H1 (cell line): ENCODE data around the gene TSGA10IP. TPM values are rescaled to one million over a fixed set of nuclear protein-coding genes. Genes with fewer than 3 reads are reported as not detected.

ENCODE experiments used
- CTCF ChIA-PET: fragments of 300-600 bp; sonication (Branson Sonifier 250); formaldehyde crosslinking; loops from one replicate; lab custom pipeline; 2021; ENCODE audit not compliant: partially characterized antibody; lab: Charles Lee
- POLR2A ChIA-PET: fragments of 300-600 bp; sonication (Branson Sonifier 250); formaldehyde crosslinking; loops from one replicate; lab custom pipeline; 2021; ENCODE audit warnings: inconsistent platforms; ENCODE audit not compliant: partially characterized antibody; lab: Charles Lee
- DNase-seq, 2 experiments: peaks; one replicate each; pipeline versions ENCODE4 v3.0.0 to v3.0.0-alpha.2; 2010 to 2022; ENCODE audit warnings: low spot score in 2 of 2, low read depth in 1 of 2, mixed read lengths in 1 of 2
- FAIRE-seq: peaks from 2 replicates; lab custom pipeline; 2011; peaks lifted over from hg19 to GRCh38; lab: Jason Lieb, UNC
- H2AFZ ChIP-seq: 2 replicates; pipeline ENCODE4 v1.8.1; 2012; ENCODE audit warnings: low read length, inconsistent platforms
- H2AK5ac ChIP-seq: 2 replicates; pipeline ENCODE4 v1.6.1; 2013; ENCODE audit warnings: low read depth, low read length
- H2BK120ac ChIP-seq: replicated peaks from 2 replicates; pipeline ENCODE3; 2013; ENCODE audit warnings: low read depth, low read length, inconsistent platforms
- H2BK12ac ChIP-seq: 2 replicates; pipeline ENCODE4 v1.6.1; 2013; ENCODE audit warnings: low read depth, low read length
- H2BK15ac ChIP-seq: 2 replicates; pipeline ENCODE4 v1.6.1; 2013; ENCODE audit warnings: low read length
- H2BK20ac ChIP-seq: 2 replicates; pipeline ENCODE4 v1.6.1; 2013; ENCODE audit warnings: low read length
- H2BK5ac ChIP-seq: 2 replicates; pipeline ENCODE4 v1.6.1; 2013; ENCODE audit warnings: low read depth, low read length
- H3K14ac ChIP-seq: 2 replicates; pipeline ENCODE4 v1.6.1; 2013; ENCODE audit warnings: inconsistent platforms; ENCODE audit not compliant: insufficient read length
- H3K18ac ChIP-seq: 2 replicates; pipeline ENCODE4 v1.6.1; 2013; ENCODE audit warnings: low read length; ENCODE audit errors: extremely low read depth
- H3K23ac ChIP-seq: 2 replicates; pipeline ENCODE4 v1.6.1; 2013; ENCODE audit warnings: inconsistent platforms; ENCODE audit not compliant: insufficient read length
- H3K23me2 ChIP-seq: 2 replicates; pipeline ENCODE4 v1.6.1; 2013; ENCODE audit warnings: low read depth, low read length
- H3K27ac ChIP-seq: 2 replicates; pipeline ENCODE4 v1.6.1; 2011; ENCODE audit warnings: low read depth, low read length, inconsistent platforms
- H3K27me3 ChIP-seq, 4 experiments: replicated peaks in 1 of 4; 1 replicate in 1 of 4; 2 replicates in 3 of 4; pipeline versions ENCODE4 v1.6.1 to v1.8.1; 2011 to 2013; ENCODE audit warnings: low read length in 3 of 4, mild to moderate bottlenecking in 3 of 4, inconsistent platforms in 2 of 4, mixed read lengths in 2 of 4, moderate library complexity in 1 of 4; ENCODE audit not compliant: control insufficient read depth in 3 of 4, insufficient read depth in 3 of 4; ENCODE audit errors: extremely low read depth in 1 of 4
- H3K36me3 ChIP-seq, 4 experiments: 2 replicates each; pipeline versions ENCODE4 v1.6.1 to v1.8.1; 2011 to 2013; ENCODE audit warnings: mild to moderate bottlenecking in 4 of 4, low read length in 3 of 4, moderate library complexity in 2 of 4, control low read depth in 1 of 4, inconsistent platforms in 1 of 4; ENCODE audit not compliant: insufficient read depth in 4 of 4, control insufficient read depth in 2 of 4
- H3K4ac ChIP-seq: replicated peaks from 2 replicates; pipeline ENCODE3; 2013; ENCODE audit warnings: low read length, low read depth, mixed read lengths, inconsistent platforms; ENCODE audit not compliant: insufficient read length
- H3K4me1 ChIP-seq, 4 experiments: replicated peaks in 1 of 4; 1 replicate in 1 of 4; 2 replicates in 3 of 4; pipeline versions ENCODE4 v1.6.1 to v1.8.1; 2011 to 2013; ENCODE audit warnings: low read length in 3 of 4, inconsistent platforms in 2 of 4, mixed read lengths in 1 of 4; ENCODE audit not compliant: insufficient read depth in 4 of 4, control insufficient read depth in 3 of 4
- H3K4me2 ChIP-seq, 2 experiments: 2 replicates each; pipeline versions ENCODE4 v1.6.1 to v1.8.1; 2011 to 2013; ENCODE audit warnings: low read depth in 2 of 2, low read length in 2 of 2, control low read depth in 1 of 2, inconsistent platforms in 1 of 2, mild to moderate bottlenecking in 1 of 2; ENCODE audit not compliant: insufficient read depth in 1 of 2
- H3K4me3 ChIP-seq, 4 experiments: fragments of 200-600, 300-600 bp in 1 of 4; sonication (generic), shearing (Covaris generic), sonication (Bioruptor Twin) in 1 of 4; 2 replicates each; pipeline versions ENCODE4 v1.5.1 to v1.8.1; 2011 to 2016; ENCODE audit warnings: low read length in 4 of 4, low read depth in 3 of 4, control low read depth in 2 of 4, inconsistent platforms in 2 of 4, mild to moderate bottlenecking in 2 of 4, mixed read lengths in 1 of 4, moderate library complexity in 1 of 4; ENCODE audit not compliant: insufficient read depth in 2 of 4; ENCODE audit errors: extremely low read depth in 1 of 4
- H3K56ac ChIP-seq: replicated peaks from 2 replicates; pipeline ENCODE3; 2013; ENCODE audit warnings: low read depth, mild to moderate bottlenecking, mixed read lengths, low read length, inconsistent platforms; ENCODE audit not compliant: insufficient read length
- H3K79me1 ChIP-seq: 2 replicates; pipeline ENCODE4 v1.6.1; 2013; ENCODE audit warnings: low read depth, low read length, control low read depth
- H3K79me2 ChIP-seq, 2 experiments: 2 replicates each; pipeline versions ENCODE4 v1.6.1 to v1.8.1; 2012 to 2013; ENCODE audit warnings: low read length in 2 of 2, mild to moderate bottlenecking in 2 of 2, inconsistent platforms in 1 of 2; ENCODE audit not compliant: insufficient read depth in 2 of 2, control insufficient read depth in 1 of 2
- H3K9ac ChIP-seq, 4 experiments: replicated peaks in 1 of 4; 1 replicate in 1 of 4; 2 replicates in 3 of 4; pipeline versions ENCODE4 v1.6.1 to v1.8.1; 2011 to 2013; ENCODE audit warnings: low read depth in 3 of 4, low read length in 3 of 4, control low read depth in 2 of 4, mild to moderate bottlenecking in 2 of 4, moderate library complexity in 2 of 4, inconsistent platforms in 1 of 4; ENCODE audit errors: extremely low read depth in 1 of 4
- H3K9me3 ChIP-seq, 2 experiments: 2 replicates each; pipeline versions ENCODE4 v1.6.1 to v1.8.1; 2012 to 2013; ENCODE audit warnings: mild to moderate bottlenecking in 2 of 2, moderate library complexity in 2 of 2, control low read depth in 1 of 2, inconsistent platforms in 1 of 2, low read depth in 1 of 2, low read length in 1 of 2, mixed read lengths in 1 of 2; ENCODE audit not compliant: insufficient read depth in 2 of 2
- H4K20me1 ChIP-seq, 2 experiments: replicated peaks in 1 of 2; 2 replicates each; pipeline versions ENCODE3 to v1.8.1; 2011 to 2013; ENCODE audit warnings: inconsistent platforms in 2 of 2, low read length in 2 of 2, mild to moderate bottlenecking in 1 of 2; ENCODE audit not compliant: insufficient read depth in 2 of 2, control insufficient read depth in 1 of 2
- H4K5ac ChIP-seq: 2 replicates; pipeline ENCODE4 v1.6.1; 2013; ENCODE audit warnings: low read length, low read depth, mixed read lengths, inconsistent platforms; ENCODE audit not compliant: insufficient read length
- H4K8ac ChIP-seq: 2 replicates; pipeline ENCODE4 v1.8.0; 2013; ENCODE audit warnings: mild to moderate bottlenecking, moderate library complexity, low read length, inconsistent platforms; ENCODE audit not compliant: insufficient read depth; ENCODE audit errors: extremely low read depth
- H4K91ac ChIP-seq: replicated peaks from 2 replicates; pipeline ENCODE3; 2013; ENCODE audit warnings: low read length, mixed read lengths, inconsistent platforms; ENCODE audit not compliant: insufficient read length
- CBX8 ChIP-seq: fragments of 300-800, 300-1000 bp; sonication (generic); IDR thresholded peaks from 2 replicates; pipeline ENCODE4 v1.7.1; 2016; ENCODE audit warnings: low read depth, low read length, borderline replicate concordance
- CEBPB ChIP-seq: IDR thresholded peaks from 2 replicates; pipeline ENCODE4 v1.6.1; 2012; ENCODE audit warnings: low read depth, low read length
- GTF2F1 ChIP-seq: IDR thresholded peaks from 2 replicates; pipeline ENCODE4 v1.6.1; 2012; ENCODE audit warnings: low read depth, low read length, improper control_type of control experiment, borderline replicate concordance
- JUND ChIP-seq: IDR thresholded peaks from 2 replicates; pipeline ENCODE4 v1.6.1; 2011; ENCODE audit warnings: mild to moderate bottlenecking, improper control_type of control experiment, low read length
- MAFK ChIP-seq: IDR thresholded peaks from 2 replicates; pipeline ENCODE4 v1.6.1; 2012; ENCODE audit warnings: low read depth, mild to moderate bottlenecking, improper control_type of control experiment, low read length
- POU5F1 ChIP-seq: IDR thresholded peaks from 2 replicates; pipeline ENCODE4 v1.6.1; 2011; ENCODE audit warnings: low read depth, mild to moderate bottlenecking, low read length, moderate library complexity
- RFX5 ChIP-seq: IDR thresholded peaks from 2 replicates; pipeline ENCODE4 v1.6.1; 2011; ENCODE audit warnings: low read depth, low read length, improper control_type of control experiment, borderline replicate concordance
- SIN3A ChIP-seq, 2 experiments: IDR thresholded peaks in 1 of 2; conservative IDR thresholded peaks in 1 of 2; 2 replicates each; pipeline ENCODE4 v1.6.1; 2011 to 2012; ENCODE audit warnings: low read length in 2 of 2, improper control_type of control experiment in 1 of 2, low read depth in 1 of 2, mild to moderate bottlenecking in 1 of 2
- TEAD4 ChIP-seq: IDR thresholded peaks from 2 replicates; pipeline ENCODE4 v1.6.1; 2012; ENCODE audit warnings: low read depth, low read length, inconsistent platforms, mixed read lengths
- ZNF274 ChIP-seq: IDR thresholded peaks from 2 replicates; pipeline ENCODE4 v1.7.0; 2012; ENCODE audit warnings: low read length, borderline replicate concordance; ENCODE audit errors: extremely low read depth
- WGBS, 2 experiments: shearing (Covaris generic) in 1 of 2; methylation state at CpG; one replicate each; pipeline versions ENCODE4 v1.1.6 to v1.1.7; 2013 to 2015; ENCODE audit warnings: low lambda C conversion rate in 2 of 2, mixed read lengths in 2 of 2, inconsistent platforms in 1 of 2, low coverage in 1 of 2, missing lambda C conversion rate in 1 of 2; ENCODE audit not compliant: insufficient replicate concordance in 2 of 2, insufficient coverage in 1 of 2, insufficient read length in 1 of 2; ENCODE audit errors: extremely low coverage in 1 of 2, missing lambda C conversion rate in 1 of 2; 5-methylcytosine and 5-hydroxymethylcytosine counted together
- polyA plus RNA-seq, 7 experiments: library from polyadenylated mRNA; depleted of rRNA in 3 of 7; stranded (reverse) in 5 of 7; unstranded in 2 of 7; fragments of >200 nt in 5 of 7; fragments of 200-250 nt in 2 of 7; gene quantifications; 1 replicate in 5 of 7; 2 replicates in 1 of 7; 4 replicates in 1 of 7; pipeline versions ENCODE4 v1.2.1 to v1.2.3, GENCODE V29; 2011 to 2013; ENCODE audit warnings: missing spikeins in 2 of 7, mixed read lengths in 2 of 7
- total RNA-seq: library from RNA; stranded (reverse); fragmentation: NEBNext Ultra II Directional; extraction: Animal tissue kit (Norgen Biotek cat#: 25700); gene quantifications from 2 replicates; pipeline ENCODE4 v1.2.1, GENCODE V29; 2021

Gene TSGA10IP
- total and polyA plus RNA-seq, 2 of the 8 experiments (the other 6 are each of a cell fraction or from before 2014, with no cell fraction given) = 1.9 to 6.0 TPM

DNA sequence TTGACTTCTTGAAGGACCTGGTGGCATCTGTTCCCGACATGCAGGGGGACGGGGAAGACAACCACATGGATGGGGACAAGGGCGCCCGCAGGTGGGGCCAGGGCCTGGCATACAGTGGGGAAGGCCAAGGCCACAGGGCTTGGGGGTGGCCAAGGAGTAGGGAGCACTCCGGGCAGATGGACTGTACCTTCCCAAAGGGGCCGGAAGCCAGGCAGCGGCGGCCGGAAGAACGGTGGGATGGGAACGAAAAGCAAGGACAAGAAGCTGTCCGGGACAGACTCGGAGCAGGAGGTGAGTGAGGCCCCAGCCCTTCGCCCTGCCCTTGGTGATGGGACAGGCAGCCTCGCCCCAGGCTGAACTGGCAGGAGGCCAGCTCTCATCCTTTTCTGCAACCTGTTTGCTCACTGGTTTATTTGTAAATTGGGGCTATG is 24.9 kb upstream of the TSGA10IP start:
- Histone ChIP-seq H4K5ac (no peak overlapping the region), H2BK5ac (no peak overlapping the region), H2AK5ac (no peak overlapping the region), H4K20me1 (peaks cover 0 to 3% of the 10 kb centered on the region in 2 experiments), H3K4me1 (peaks cover 0 to 19% (median 13%) of the 10 kb centered on the region in 4 experiments; a peak in 4 of 7 replicates), H3K27me3 (no peaks in the 10 kb centered on the region), H2BK120ac (no peak overlapping the region), H3K79me1 (peaks cover 7% of the 10 kb centered on the region; the same call in 1 of the 2 replicates), H3K9ac (peak overlapping the region in 3 of 4 experiments; percentile 29 to 61 (median 50); a peak in 4 of 7 replicates), H2AFZ (no peak overlapping the region), H4K91ac (no peak overlapping the region), H2BK15ac (no peak overlapping the region), H2BK12ac (0 out of 2 replicates have a peak overlapping the region, but pooled peaks have one; percentile 27), H3K9me3 (no peaks in the 10 kb centered on the region), H3K18ac (no peak overlapping the region), H4K8ac (peak overlapping the region; percentile 72; the same call in 1 of the 2 replicates), H3K14ac (no peak overlapping the region), H3K23ac (no peak overlapping the region), H3K4ac (no peak overlapping the region), H3K4me3 (peak overlapping the region; percentile 56 to 79 (median 68)), H2BK20ac (no peak overlapping the region), H3K27ac (no peak overlapping the region), H3K23me2 (peaks cover 13% of the 10 kb centered on the region; the same call in 1 of the 2 replicates), H3K56ac (no peak overlapping the region), H3K79me2 (peaks cover 0 to 7% of the 10 kb centered on the region in 2 experiments; a peak in 2 of 4 replicates), H3K4me2 (peak overlapping the region; percentile 74 to 86), H3K36me3 (peaks cover 0 to 8% (median 5%) of the 10 kb centered on the region in 4 experiments; a peak in 4 of 8 replicates)
- ChIA-PET CTCF (interaction anchor here (1.0 to 2.1 kb wide), 4 partner anchors 25 to 46 kb away, joined by 3 to 6 read pairs (median 4); partner anchors contain the start of genes FIBP and TSGA10IP), POLR2A (interaction anchor here (0.9 to 1.4 kb wide), 3 partner anchors 19 to 61 kb away, joined by 3 to 5 read pairs (median 3); no protein-coding TSS in a partner anchor)
- DNase-seq (no peak), FAIRE-seq (no peak)
- no peak for TF ChIP-seq ZNF274
- no peak for TF ChIP-seq CBX8
- TF ChIP-seq SIN3A (conservative IDR thresholded peaks at IDR 0.05 in 1 of 2, IDR thresholded peaks at IDR 0.05 in 1 of 2; ENCODE audit: low read depth in 1 of 2, low read length in 2 of 2) = no peak
- TF ChIP-seq RFX5 = no peak
- no peak for TF ChIP-seq GTF2F1
- no peak for TF ChIP-seq MAFK
- no peak for TF ChIP-seq TEAD4
- TF ChIP-seq CEBPB = no peak
- no peak for TF ChIP-seq POU5F1
- TF ChIP-seq JUND = no peak
- WGBS, 2 experiments = 95% methylated on average over 15 of the region's 15 CpGs; no CpG with 5 or more reads in 1 of the 2 experiments
